GM21515 (cell line): ENCODE results near the gene TNNT3.
"Not testable (repeated sequence)": the region's sequence is repeated elsewhere in the genome, so short reads cannot be mapped to it uniquely, and the experiment has no call there.

ENCODE experiments used
- ATAC-seq: cut with Tn5 transposase; IDR thresholded peaks from one replicate; pipeline ENCODE4 v1.9.1; 2021; ENCODE audit not compliant: unreplicated experiment

Gene TNNT3

DNA sequence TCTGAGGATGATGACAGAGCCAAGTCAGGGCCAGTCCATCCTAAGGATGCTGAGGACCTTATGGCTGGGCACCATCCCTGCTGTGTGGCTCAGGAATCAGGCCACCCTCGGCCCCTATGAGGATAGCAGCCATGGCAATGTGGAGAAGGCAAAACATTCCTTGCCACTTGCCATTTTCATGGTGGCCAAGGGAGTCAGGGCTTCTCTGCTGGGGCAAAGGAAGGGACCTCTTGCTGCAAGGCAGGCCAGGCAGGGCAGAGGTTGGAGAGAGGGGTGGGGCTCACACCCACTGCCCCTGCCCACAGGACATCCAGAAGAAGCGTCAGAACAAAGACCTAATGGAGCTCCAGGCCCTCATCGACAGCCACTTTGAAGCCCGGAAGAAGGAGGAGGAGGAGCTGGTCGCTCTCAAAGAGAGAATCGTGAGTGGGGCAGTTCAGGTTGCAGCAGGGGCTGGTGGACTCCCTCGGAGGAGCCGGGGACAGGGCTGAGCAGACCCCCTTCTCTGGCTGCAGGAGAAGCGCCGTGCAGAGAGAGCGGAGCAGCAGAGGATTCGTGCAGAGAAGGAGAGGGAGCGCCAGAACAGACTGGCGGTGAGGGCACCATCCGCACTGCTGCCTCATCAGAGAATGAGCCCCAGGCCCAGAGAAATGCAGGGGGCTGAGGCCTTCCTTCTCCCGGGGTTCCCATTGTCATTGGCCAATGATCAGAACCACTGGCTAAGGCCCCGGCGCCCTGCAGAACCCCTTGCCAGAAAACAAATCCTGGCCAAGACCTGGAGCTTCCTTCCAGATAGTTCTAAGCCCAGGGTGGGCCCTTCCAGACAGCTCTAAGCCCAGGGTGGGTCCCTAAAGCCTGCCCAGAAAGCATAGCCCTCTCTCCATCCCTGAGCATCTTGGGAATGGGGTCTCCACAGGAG, 14.2 kb downstream of the TNNT3 start:
- ATAC-seq, result no peak

DNA sequence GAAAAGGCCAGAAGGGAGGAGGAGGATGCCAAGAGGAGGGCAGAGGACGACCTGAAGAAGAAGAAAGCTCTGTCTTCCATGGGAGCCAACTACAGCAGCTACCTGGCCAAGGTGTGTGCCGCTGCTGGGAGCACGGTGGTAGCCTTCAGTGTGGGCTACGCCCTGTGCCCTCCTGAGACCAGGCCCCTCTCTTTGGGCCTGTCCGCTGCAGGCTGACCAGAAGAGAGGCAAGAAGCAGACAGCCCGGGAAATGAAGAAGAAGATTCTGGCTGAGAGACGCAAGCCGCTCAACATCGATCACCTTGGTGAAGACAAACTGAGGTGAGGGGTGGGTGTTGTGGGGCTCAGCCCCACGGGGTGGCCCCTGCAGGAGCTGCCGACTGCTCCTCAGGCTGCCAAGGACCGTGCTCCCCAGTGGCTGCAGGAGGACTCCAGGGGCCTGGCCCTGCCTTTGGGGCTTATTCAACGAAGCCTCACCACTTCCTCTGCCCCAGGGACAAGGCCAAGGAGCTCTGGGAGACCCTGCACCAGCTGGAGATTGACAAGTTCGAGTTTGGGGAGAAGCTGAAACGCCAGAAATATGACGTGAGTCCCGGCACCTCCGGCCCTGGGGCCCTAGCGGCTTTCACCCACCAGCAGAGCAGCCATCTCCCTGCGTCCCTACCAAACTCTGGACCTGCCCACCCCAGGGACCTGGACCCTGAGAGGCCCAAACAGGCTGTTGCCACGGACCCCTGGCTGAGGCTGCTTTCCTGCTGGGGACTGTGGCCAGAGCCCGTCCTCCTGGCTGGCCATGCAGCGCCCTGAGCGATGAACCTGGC, 15.0 kb downstream of the TNNT3 start:
- no peak for ATAC-seq

DNA sequence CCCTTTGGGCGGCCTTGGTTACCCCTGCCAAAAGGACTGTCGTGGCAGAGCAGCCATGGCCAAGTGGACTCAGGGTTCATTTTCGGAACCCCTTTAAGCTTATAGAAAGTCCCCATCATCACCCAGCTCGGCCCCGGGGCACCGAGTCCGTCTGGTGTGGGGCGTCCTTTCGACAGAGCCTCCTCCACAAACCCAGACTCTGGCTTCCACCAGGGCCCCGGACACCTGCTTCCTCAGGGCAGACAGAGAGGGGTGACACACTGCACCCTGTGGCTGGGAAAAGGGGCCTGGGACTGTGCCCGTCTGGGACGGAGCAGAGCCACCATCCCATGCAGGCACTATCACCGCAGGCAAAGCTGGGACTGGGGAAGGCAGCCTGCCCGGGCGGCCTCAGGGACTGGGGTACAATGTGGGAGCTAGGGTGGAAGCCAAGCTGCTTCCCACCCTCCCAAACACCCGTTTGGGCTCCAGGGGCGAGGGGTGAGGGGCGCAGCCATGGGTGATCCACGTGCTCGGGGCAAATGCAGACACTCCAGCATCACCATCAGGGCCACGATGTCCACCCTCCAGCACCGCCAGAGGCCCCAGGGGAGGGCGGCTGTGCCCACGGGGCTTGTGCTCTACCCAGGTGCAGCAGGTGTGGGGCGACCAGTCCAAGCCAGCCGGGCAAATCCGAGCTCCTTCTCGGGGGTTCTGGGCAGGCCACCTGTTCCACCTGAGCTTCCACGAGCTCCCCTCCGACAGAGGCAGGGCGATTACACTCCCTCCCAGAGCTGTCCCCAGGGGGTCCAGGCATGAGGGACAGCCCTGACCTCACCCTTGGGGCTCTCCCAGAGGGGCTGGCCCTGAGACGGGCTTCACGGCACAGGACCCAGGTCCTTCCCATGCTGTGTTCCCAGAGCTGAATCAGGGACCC, 15.9 kb downstream of the TNNT3 start:
- ATAC-seq, result no peak

DNA sequence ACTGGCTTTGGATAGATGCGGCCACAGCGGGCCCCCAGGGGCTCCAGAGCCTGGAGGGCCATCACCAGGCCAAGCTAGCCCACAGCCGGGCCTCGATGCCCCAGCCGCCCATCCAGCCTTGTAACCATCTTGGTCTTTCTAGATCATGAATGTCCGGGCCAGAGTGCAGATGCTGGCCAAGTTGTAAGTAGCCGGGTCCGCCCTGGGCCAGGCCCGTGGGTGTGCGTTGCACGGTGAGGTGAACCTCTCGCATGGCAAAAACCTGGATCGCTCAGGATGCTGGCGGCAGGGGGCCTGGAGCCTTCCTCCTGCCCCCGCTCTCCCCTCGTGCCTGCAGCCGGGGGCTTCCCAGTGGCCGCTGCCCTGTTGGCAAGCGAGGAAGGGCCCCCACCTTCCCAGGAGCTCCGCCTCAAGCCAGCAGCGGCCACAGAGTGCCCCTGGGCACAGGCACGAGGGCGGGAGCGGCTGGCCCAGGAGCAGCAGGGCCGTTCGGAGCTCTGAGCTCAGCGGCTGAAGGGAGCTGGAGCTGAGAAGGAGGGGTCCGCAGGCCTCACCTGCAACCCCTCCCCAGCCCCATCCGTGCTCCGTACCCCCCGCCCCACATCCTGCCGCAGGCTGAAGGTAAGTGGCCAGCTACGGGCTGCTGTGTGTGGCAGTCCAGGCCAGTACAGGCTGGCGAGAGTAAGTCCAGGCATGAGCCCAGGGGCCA, 16.7 kb downstream of the TNNT3 start:
- ATAC-seq, result no peak

DNA sequence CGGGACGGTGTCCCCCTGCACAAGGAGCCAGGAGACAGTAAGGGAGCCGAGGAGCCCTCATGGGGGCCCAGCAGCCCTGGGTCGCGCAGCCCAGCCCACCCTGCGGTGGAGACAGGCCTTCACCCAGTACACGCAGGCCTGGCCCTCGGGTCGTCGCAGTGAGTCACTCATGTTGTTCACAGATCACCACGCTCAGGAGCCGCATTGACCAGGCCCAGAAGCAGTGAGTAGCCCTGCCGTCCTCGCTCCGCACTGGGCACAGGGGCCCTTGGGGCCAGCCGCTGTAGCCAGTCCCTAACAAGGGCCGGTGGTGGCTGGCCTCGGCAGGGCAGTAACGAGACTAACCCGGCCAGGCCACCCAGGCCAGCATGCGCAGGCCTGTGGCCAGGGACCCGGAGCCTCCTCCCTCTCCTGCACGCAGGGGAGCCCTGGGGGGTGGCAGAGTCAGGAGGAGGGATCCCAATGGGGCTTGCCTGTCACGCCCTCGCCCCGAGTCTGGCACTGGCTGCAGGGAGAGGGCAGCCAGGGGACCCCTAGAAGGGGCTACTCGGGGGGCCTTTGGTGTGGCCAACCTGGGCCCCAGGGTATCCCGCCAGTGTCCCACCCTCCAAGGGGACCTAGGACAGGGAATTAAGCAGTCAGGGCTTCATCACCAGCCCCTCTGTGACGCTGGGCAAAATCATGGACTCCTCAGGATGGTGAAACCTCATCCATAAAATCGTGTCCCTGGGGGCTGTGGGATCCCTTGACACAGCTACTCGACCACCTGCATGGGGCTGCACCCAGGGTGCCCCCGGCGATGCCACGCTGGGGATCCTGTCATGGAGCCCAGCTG, 17.5 kb downstream of the TNNT3 start:
- ATAC-seq, result no peak

DNA sequence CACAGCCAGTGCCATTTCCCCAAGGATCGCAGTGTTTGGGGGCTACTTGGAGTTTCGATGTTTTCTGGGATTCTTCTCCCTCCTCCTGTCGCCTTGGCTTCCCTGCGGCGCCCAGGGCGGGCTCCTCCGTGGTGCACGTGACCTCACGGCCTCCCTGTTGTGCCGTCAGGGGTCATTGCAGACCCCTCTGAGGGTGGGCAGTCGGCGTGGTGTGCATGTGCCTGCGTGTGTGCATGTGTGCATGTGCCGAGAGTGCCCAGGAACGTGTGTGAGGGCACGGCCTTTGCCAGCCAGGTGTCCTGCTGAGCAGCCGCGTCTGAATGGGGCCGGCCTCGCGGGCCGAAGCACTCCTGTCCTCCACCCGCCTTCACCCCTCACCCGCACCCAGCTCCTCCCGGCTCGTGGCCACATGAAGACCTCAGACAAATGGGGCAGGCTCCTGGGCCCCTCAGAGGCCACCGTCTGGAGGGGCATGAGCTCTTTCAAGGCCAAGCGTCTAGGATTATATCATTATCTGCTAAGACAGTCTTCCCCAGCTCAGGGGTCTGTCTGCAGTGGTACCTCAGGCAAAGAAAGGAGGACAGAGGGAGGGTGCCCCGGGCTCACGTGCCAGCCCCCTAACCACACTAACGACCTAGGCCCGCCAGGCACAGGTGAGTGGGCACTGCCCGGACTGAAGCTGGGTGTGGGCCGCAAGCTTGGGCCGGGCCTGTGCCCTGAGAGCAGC, 18.3 kb downstream of the TNNT3 start:
- no peak for ATAC-seq

DNA sequence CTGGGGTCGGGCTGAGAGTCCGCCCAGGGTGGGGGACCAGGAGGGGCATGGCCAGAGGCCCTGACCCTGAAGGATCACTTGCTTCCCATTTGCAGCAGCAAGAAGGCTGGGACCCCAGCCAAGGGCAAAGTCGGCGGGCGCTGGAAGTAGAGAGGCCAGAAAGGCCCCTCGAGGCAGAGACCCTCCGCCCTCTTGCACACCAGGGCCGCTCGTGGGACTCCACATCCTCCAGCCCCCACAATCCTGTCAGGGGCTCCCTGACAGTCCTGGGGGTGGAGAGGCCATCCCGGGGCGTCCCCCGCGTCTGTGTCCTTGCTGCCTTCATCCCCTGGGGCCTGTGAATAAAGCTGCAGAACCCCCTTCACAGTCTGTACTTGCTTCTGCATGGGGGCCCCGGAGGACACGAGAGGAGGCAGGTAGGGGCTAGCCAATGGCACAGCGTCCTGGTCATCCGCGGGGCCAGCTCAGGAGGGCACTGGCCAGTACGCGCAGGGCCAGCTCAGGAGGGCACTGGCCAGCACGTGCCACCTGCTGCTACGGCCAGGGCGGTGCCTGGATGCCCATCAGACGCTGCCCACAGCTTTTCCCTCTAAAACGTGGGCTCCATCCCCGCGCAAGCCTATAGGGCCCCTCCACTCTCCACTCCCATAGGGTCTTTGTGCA, 19.0 kb downstream of the TNNT3 start:
- no peak for ATAC-seq

- ATAC-seq, result no peak
Observed at GRCh38 chr11:1939006-1939625, 19.6 kb downstream of the TNNT3 start.

- ATAC-seq, result not testable (repeated sequence)
Observed at GRCh38 chr11:1939788-1940187, 20.3 kb downstream of the TNNT3 start.

- ATAC-seq, result no peak
Observed at GRCh38 chr11:1942558-1943260, 23.2 kb downstream of the TNNT3 start.

GRCh38 chr11:1943576-1943975, 24.1 kb downstream of the TNNT3 start:
- ATAC-seq, result no peak

GRCh38 chr11:1943977-1944376, 24.5 kb downstream of the TNNT3 start:
- ATAC-seq, result no peak

DNA sequence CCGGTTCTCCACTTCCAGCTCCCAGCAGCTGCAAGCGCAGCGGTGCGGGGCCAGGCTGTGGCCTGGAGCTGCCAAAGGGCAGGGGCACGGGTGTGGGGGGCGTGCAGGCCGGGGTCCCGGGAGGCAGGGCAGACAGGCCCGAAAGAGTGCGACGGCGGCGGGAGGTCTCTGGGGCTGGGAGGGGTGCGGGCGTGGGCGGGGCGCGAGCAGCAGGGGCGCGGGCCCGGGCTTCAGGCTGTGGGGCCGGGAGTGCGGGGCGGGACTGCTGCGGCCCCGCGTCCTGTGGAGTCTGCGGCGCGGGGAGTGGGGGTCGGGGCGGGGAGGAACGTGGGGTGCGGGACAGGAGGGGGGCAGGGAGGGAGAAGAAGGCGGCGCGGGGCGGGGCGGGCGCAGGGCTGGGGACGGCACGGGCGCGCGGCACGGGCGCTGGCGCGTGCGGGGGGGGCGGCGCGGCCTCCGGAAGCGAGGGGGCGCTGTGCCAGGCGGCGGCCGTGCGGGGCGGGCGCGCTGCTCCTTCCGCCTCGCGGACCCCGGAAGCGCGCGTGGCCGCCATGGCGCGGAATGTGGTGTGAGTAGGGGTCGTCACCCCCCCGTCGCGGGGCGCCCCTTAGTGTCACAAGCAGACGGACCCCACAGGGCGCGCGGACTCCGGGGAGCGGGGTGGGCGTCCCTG, 27.4 kb downstream of the TNNT3 start, which contains the start of gene MRPL23:
MRPL23 (plus strand) TSS at position 521 of the 673 bp plus-strand sequence; CDS start at position 552, 31 bp downstream.
- ATAC-seq, result no peak

- no peak for ATAC-seq
Observed at GRCh38 chr11:1947592-1948237, 28.2 kb downstream of the TNNT3 start.

DNA sequence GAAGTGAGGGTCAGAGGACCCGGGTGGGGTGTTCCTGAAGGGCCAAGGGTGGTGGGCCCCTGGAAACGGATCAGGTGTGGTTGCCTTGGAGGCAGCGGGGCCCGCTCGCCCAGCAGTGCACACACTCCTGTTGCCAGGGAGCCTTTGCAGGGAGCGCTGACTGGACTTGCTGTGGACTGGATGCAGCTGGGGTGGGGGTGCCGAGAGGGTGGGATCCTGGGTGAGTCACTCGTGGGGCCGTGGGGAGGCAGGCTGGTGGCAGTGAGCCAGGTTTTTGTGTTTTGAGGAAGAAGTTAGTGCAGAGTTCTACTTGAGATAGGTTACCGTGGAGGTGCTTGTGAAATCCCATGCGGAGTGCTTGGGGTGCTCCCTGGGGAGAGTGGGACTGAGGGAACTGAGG, 28.9 kb downstream of the TNNT3 start:
- no peak for ATAC-seq

DNA sequence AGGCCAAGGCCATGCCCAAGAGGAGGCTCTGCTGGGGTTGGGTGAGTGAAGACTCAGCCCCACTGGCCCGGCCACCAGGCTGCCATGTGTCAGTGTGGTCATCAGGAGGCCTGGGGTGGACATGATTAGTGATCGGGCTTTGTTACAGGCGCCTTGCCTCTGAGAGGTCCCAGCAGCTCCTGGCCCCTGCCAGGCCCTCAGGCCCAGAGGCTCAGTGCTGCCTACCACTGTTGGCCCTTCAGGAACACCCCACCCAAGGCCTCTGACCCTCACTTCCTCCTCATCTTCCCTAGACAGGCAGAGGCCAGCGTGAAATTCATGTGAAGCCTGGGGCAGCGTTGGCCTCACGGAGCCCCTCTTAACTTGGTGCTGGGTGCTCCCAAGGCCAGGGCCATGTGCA, 29.8 kb downstream of the TNNT3 start:
- no peak for ATAC-seq
